Peyer's patch (tissue), 4 donors: Measurements from ENCODE around the gene ATP5F1A. TPM values are rescaled to one million over a fixed set of nuclear protein-coding genes. Genes with fewer than 3 reads are reported as not detected.

ENCODE experiments used
- DNase-seq, 3 donors: peaks; one replicate each; pipeline ENCODE4 v3.0.0-alpha.2; 2017 to 2019
- H3K27ac ChIP-seq, 4 donors: fragments of 200-600 bp; sonication (generic); one replicate each; pipeline ENCODE4 v1.5.1; 2016 to 2019
- H3K27me3 ChIP-seq, 2 donors: fragments of 200-600 bp; sonication (generic); one replicate each; pipeline ENCODE4 v1.5.1; 2019
- H3K36me3 ChIP-seq, 3 donors: fragments of 200-600 bp; sonication (generic); one replicate each; pipeline ENCODE4 v1.5.1; 2016 to 2019
- H3K4me1 ChIP-seq, 4 donors: fragments of 200-600 bp; sonication (generic); one replicate each; pipeline ENCODE4 v1.5.1; 2016 to 2019
- H3K4me3 ChIP-seq, 4 donors: fragments of 200-600 bp; sonication (generic); 1 replicate in 3 of 4; 2 replicates in 1 of 4; pipeline ENCODE4 v1.5.1; 2016 to 2019; ENCODE audit warnings: mild to moderate bottlenecking in 1 of 4
- H3K9me3 ChIP-seq, 4 donors: fragments of 200-600 bp; sonication (generic); one replicate each; pipeline ENCODE4 v1.5.1; 2016 to 2019; ENCODE audit warnings: mild to moderate bottlenecking in 1 of 4
- CTCF ChIP-seq, 6 experiments: fragments of 450-650 bp in 4 of 6; fragments of 200-600 bp in 2 of 6; sonication (generic) in 1 of 6; IDR thresholded peaks; one replicate each; pipeline ENCODE4 v1.5.1; 2017 to 2019; ENCODE audit warnings: antibody characterized with exemption in 6 of 6, mild to moderate bottlenecking in 3 of 6, moderate library complexity in 1 of 6
- POLR2A ChIP-seq, 2 donors: fragments of 450-650 bp; IDR thresholded peaks; one replicate each; pipeline ENCODE4 v1.5.1; 2017; ENCODE audit warnings: antibody characterized with exemption in 2 of 2, mild to moderate bottlenecking in 2 of 2, moderate library complexity in 2 of 2
- total RNA-seq, 4 donors: library from RNA; depleted of rRNA; stranded (reverse); fragments of >200 nt; gene quantifications; one replicate each; pipeline ENCODE4 v1.1.0, GENCODE V29; 2016

The ATP5F1A gene
- total RNA-seq, 4 donors from 2014 or later: 295 to 667 (median 443) TPM

- Histone ChIP-seq H3K27ac (no peak overlapping the region), H3K9me3 (no peaks in the 10 kb centered on the region), H3K4me3 (no peak overlapping the region), H3K4me1 (no peaks in the 10 kb centered on the region), H3K27me3 (no peaks in the 10 kb centered on the region), H3K36me3 (peaks cover 3 to 98% (median 9%) of the 10 kb centered on the region in 3 donors)
- peak in 1 of 3 donors; percentile 7 for DNase-seq
- TF ChIP-seq POLR2A (IDR thresholded peaks at IDR 0.05) (no peak), CTCF (IDR thresholded peaks at IDR 0.05) (no peak)
Observed at GRCh38 chr18:46084431-46084830, 13.7 kb downstream of the ATP5F1A start.

- TF ChIP-seq POLR2A (IDR thresholded peaks at IDR 0.05): no peak
- no peak for TF ChIP-seq CTCF (IDR thresholded peaks at IDR 0.05)
- peaks cover 0 to 63% (median 2%) of the 10 kb centered on the region in 3 donors for H3K36me3 ChIP-seq
- no peak overlapping the region for H3K27ac ChIP-seq
- no peaks in the 10 kb centered on the region for H3K27me3 ChIP-seq
- no peaks in the 10 kb centered on the region for H3K4me1 ChIP-seq
- H3K9me3 ChIP-seq: no peaks in the 10 kb centered on the region
- DNase-seq: peak in 1 of 3 donors; percentile 1
- H3K4me3 ChIP-seq: no peak overlapping the region
Observed at GRCh38 chr18:46080156-46080555, 17.9 kb downstream of the ATP5F1A start.

GRCh38 chr18:46079336-46079735 is 18.8 kb downstream of the ATP5F1A start:
- Histone ChIP-seq H3K27ac (no peak overlapping the region), H3K36me3 (peaks cover 0 to 55% (median 0%) of the 10 kb centered on the region in 3 donors), H3K4me1 (no peaks in the 10 kb centered on the region), H3K9me3 (no peaks in the 10 kb centered on the region), H3K4me3 (no peak overlapping the region), H3K27me3 (no peaks in the 10 kb centered on the region)
- TF ChIP-seq POLR2A (IDR thresholded peaks at IDR 0.05) (no peak), CTCF (IDR thresholded peaks at IDR 0.05) (no peak)
- DNase-seq: no peak

GRCh38 chr18:46073474-46074331 is 24.4 kb downstream of the ATP5F1A start:
- H3K27me3 ChIP-seq: no peaks in the 10 kb centered on the region
- no peak overlapping the region for H3K4me3 ChIP-seq
- peaks cover 0 to 23% (median 2%) of the 10 kb centered on the region in 4 donors for H3K4me1 ChIP-seq
- H3K27ac ChIP-seq: no peak overlapping the region
- TF ChIP-seq POLR2A (IDR thresholded peaks at IDR 0.05) (no peak), CTCF (IDR thresholded peaks at IDR 0.05) (peak in 5 of 6 experiments; percentile 64 to 78 (median 74))
- H3K9me3 ChIP-seq: no peaks in the 10 kb centered on the region
- DNase-seq: peak in 1 of 3 donors; percentile 72
- H3K36me3 ChIP-seq: peaks cover 0 to 3% (median 0%) of the 10 kb centered on the region in 3 donors

GRCh38 chr18:46072959-46073358 is 25.1 kb downstream of the ATP5F1A start:
- Histone ChIP-seq H3K27ac (no peak overlapping the region), H3K27me3 (no peaks in the 10 kb centered on the region), H3K4me3 (no peak overlapping the region), H3K9me3 (no peaks in the 10 kb centered on the region), H3K4me1 (peaks cover 0 to 23% (median 2%) of the 10 kb centered on the region in 4 donors), H3K36me3 (no peaks in the 10 kb centered on the region)
- TF ChIP-seq POLR2A (IDR thresholded peaks at IDR 0.05) (no peak), CTCF (IDR thresholded peaks at IDR 0.05) (no peak)
- no peak for DNase-seq
